Osteocyte (in vitro differentiated cells): ENCODE data around the gene GNA12. TPM values are rescaled to one million over a fixed set of nuclear protein-coding genes. Genes with fewer than 3 reads are reported as not detected.

Experiments
- DNase-seq: peaks from one replicate; pipeline ENCODE4 v3.0.0; 2021; ENCODE audit warnings: mixed read lengths; ENCODE audit not compliant: unreplicated experiment; ENCODE audit errors: extremely low spot score
- H3K27ac Mint-ChIP-seq: one replicate; pipeline ENCODE4 v1.8.0; 2021; ENCODE audit warnings: mild to moderate bottlenecking, mixed read lengths; ENCODE audit not compliant: unreplicated experiment
- H3K27me3 Mint-ChIP-seq: one replicate; pipeline ENCODE4 v1.8.0; 2021; ENCODE audit warnings: mixed read lengths; ENCODE audit not compliant: unreplicated experiment
- H3K36me3 Mint-ChIP-seq: one replicate; pipeline ENCODE4 v1.8.0; 2021; ENCODE audit warnings: mixed read lengths; ENCODE audit not compliant: unreplicated experiment
- H3K4me1 Mint-ChIP-seq: one replicate; pipeline ENCODE4 v1.8.0; 2021; ENCODE audit warnings: mixed read lengths; ENCODE audit not compliant: unreplicated experiment
- H3K4me3 Mint-ChIP-seq: one replicate; pipeline ENCODE4 v1.8.0; 2021; ENCODE audit warnings: mild to moderate bottlenecking, moderate library complexity, mixed read lengths; ENCODE audit not compliant: unreplicated experiment
- H3K9me3 Mint-ChIP-seq: one replicate; pipeline ENCODE4 v1.8.0; 2021; ENCODE audit warnings: mixed read lengths; ENCODE audit not compliant: unreplicated experiment
- CTCF ChIP-seq: fragments of 200-600 bp; sonication (generic); IDR thresholded peaks from 2 replicates; pipeline ENCODE4 v1.5.0; 2021; ENCODE audit warnings: antibody characterized with exemption, mild to moderate bottlenecking, moderate library complexity
- total RNA-seq: library from RNA; stranded (reverse); gene quantifications from 2 replicates; pipeline ENCODE4 v1.2.1, GENCODE V29; 2021

Gene GNA12
- total RNA-seq, 1 donor from 2014 or later: 69.5 TPM

GRCh38 chr7:2814946-2815874 lies 28.9 kb downstream of the GNA12 start:
- Mint-ChIP-seq H3K27me3 (no peaks in the 10 kb centered on the region), H3K27ac (peak overlapping the region; percentile 85), H3K4me1 (peaks cover 93% of the 10 kb centered on the region), H3K4me3 (peak overlapping the region; percentile 58), H3K36me3 (peaks cover 7% of the 10 kb centered on the region), H3K9me3 (no peaks in the 10 kb centered on the region)
- DNase-seq: peak; percentile 88
- TF ChIP-seq CTCF: peak; percentile 38

GRCh38 chr7:2814186-2814945 lies 29.7 kb downstream of the GNA12 start:
- Mint-ChIP-seq H3K36me3 (peaks cover 7% of the 10 kb centered on the region), H3K27ac (peak overlapping the region; percentile 85), H3K4me3 (peak overlapping the region; percentile 58), H3K27me3 (no peaks in the 10 kb centered on the region), H3K9me3 (no peaks in the 10 kb centered on the region), H3K4me1 (peaks cover 91% of the 10 kb centered on the region)
- DNase-seq: no peak
- no peak for TF ChIP-seq CTCF

GRCh38 chr7:2813350-2814185 lies 30.5 kb downstream of the GNA12 start:
- no peak for TF ChIP-seq CTCF
- DNase-seq: no peak
- H3K4me1 Mint-ChIP-seq: peaks cover 91% of the 10 kb centered on the region
- peak overlapping the region; percentile 85 for H3K27ac Mint-ChIP-seq
- peaks cover 9% of the 10 kb centered on the region for H3K36me3 Mint-ChIP-seq
- H3K4me3 Mint-ChIP-seq: no peak overlapping the region
- no peaks in the 10 kb centered on the region for H3K9me3 Mint-ChIP-seq
- no peaks in the 10 kb centered on the region for H3K27me3 Mint-ChIP-seq

- peaks cover 9% of the 10 kb centered on the region for H3K36me3 Mint-ChIP-seq
- H3K27ac Mint-ChIP-seq: peak overlapping the region; percentile 85
- H3K9me3 Mint-ChIP-seq: no peaks in the 10 kb centered on the region
- H3K4me3 Mint-ChIP-seq: no peak overlapping the region
- no peak for DNase-seq
- peaks cover 88% of the 10 kb centered on the region for H3K4me1 Mint-ChIP-seq
- TF ChIP-seq CTCF: no peak
- H3K27me3 Mint-ChIP-seq: no peaks in the 10 kb centered on the region
These were observed 31.3 kb downstream of the GNA12 start for GRCh38 chr7:2812831-2813230.
